Endothelial cell of umbilical vein (primary cell): ENCODE measurements around the gene EGR4. TPM values are rescaled to one million over a fixed set of nuclear protein-coding genes. Genes with fewer than 3 reads are reported as not detected.

ENCODE experiments used
- BruUV-seq: library from RNA; stranded (reverse); fragments of 400-500 nt; replicated peaks from 2 replicates; lab custom pipeline; 2021; lab: Mats Ljungman, UMichigan
- CTCF ChIA-PET: fragments of 300-600, 350-600 bp; sonication (Branson Sonifier 250); formaldehyde crosslinking; loops from one replicate; lab custom pipeline; 2021; ENCODE audit warnings: antibody characterized with exemption, inconsistent platforms; lab: Charles Lee
- POLR2A ChIA-PET: fragments of 300-600, 350-600 bp; sonication (Branson Sonifier 250); formaldehyde crosslinking; loops from one replicate; lab custom pipeline; 2021; ENCODE audit warnings: antibody characterized with exemption, inconsistent platforms; lab: Charles Lee
- DNase-seq: peaks from one replicate; pipeline ENCODE4 v3.0.0-alpha.2; 2011; ENCODE audit warnings: low read depth, low spot score
- FAIRE-seq: peaks from 2 replicates; lab custom pipeline; 2011; peaks lifted over from hg19 to GRCh38; lab: Jason Lieb, UNC
- H2AFZ ChIP-seq: 2 replicates; pipeline ENCODE4 v1.6.0; 2012; ENCODE audit warnings: low read depth, low read length, control low read depth, inconsistent platforms
- H3K27ac ChIP-seq: 2 replicates; pipeline ENCODE4 v1.5.1; 2011; ENCODE audit warnings: low read depth, mild to moderate bottlenecking, control low read depth, low read length, moderate library complexity; ENCODE audit not compliant: insufficient read depth
- H3K27me3 ChIP-seq, 2 experiments: 2 replicates each; pipeline versions ENCODE4 v1.6.0 to v1.6.1; 2011; ENCODE audit warnings: low read length in 2 of 2, mixed read lengths in 1 of 2; ENCODE audit not compliant: control insufficient read depth in 2 of 2, insufficient read depth in 2 of 2
- H3K36me3 ChIP-seq, 2 experiments: 2 replicates in 1 of 2; 3 replicates in 1 of 2; pipeline ENCODE4 v1.5.1; 2011; ENCODE audit warnings: low read length in 2 of 2, mild to moderate bottlenecking in 1 of 2, moderate library complexity in 1 of 2; ENCODE audit not compliant: control insufficient read depth in 2 of 2, insufficient read depth in 2 of 2; ENCODE audit errors: extremely low read depth in 1 of 2
- H3K4me1 ChIP-seq: 3 replicates; pipeline ENCODE4 v1.5.1; 2011; ENCODE audit warnings: mild to moderate bottlenecking, low read length; ENCODE audit not compliant: control insufficient read depth, insufficient read depth; ENCODE audit errors: extremely low read depth
- H3K4me2 ChIP-seq: 2 replicates; pipeline ENCODE4 v1.6.1; 2011; ENCODE audit warnings: low read length, control low read depth, mixed read lengths; ENCODE audit not compliant: insufficient read depth
- H3K4me3 ChIP-seq, 3 experiments: fragments of 200-600 bp in 1 of 3; sonication (generic), shearing (Covaris generic) in 1 of 3; replicated peaks in 1 of 3; 2 replicates each; pipeline ENCODE4 v1.5.1; 2011 to 2016; ENCODE audit warnings: control low read depth in 3 of 3, low read length in 3 of 3, mild to moderate bottlenecking in 2 of 3, inconsistent platforms in 1 of 3, low read depth in 1 of 3, moderate library complexity in 1 of 3; ENCODE audit not compliant: insufficient read depth in 1 of 3
- H3K79me2 ChIP-seq: 2 replicates; pipeline ENCODE4 v1.6.0; 2012; ENCODE audit warnings: low read length, inconsistent platforms; ENCODE audit not compliant: control insufficient read depth, insufficient read depth
- H3K9ac ChIP-seq: replicated peaks from 2 replicates; pipeline ENCODE3; 2011; ENCODE audit warnings: low read length, control low read depth; ENCODE audit not compliant: insufficient read depth; ENCODE audit errors: extremely low read depth
- H3K9me1 ChIP-seq: replicated peaks from 3 replicates; pipeline ENCODE4 v1.6.0; 2011; ENCODE audit warnings: mild to moderate bottlenecking, low read length; ENCODE audit not compliant: control insufficient read depth, insufficient read depth; ENCODE audit errors: extremely low read depth
- H3K9me3 ChIP-seq: replicated peaks from 2 replicates; pipeline ENCODE4 v1.5.1; 2012; ENCODE audit warnings: low read length, inconsistent platforms; ENCODE audit not compliant: control insufficient read depth, insufficient read depth
- H4K20me1 ChIP-seq: replicated peaks from 2 replicates; pipeline ENCODE3; 2011; ENCODE audit warnings: mild to moderate bottlenecking, low read length; ENCODE audit not compliant: control insufficient read depth, insufficient read depth; ENCODE audit errors: extremely low read depth
- CTCF ChIP-seq, 2 donors: IDR thresholded peaks; 1 replicate in 1 of 2; 2 replicates in 1 of 2; pipeline ENCODE4 v1.5.1; 2011; ENCODE audit warnings: low read length in 2 of 2, mild to moderate bottlenecking in 2 of 2, moderate library complexity in 2 of 2, control low read depth in 1 of 2, inconsistent platforms in 1 of 2, low read depth in 1 of 2; ENCODE audit not compliant: insufficient read depth in 1 of 2; ENCODE audit errors: extremely low read depth in 1 of 2
- EZH2 ChIP-seq: IDR thresholded peaks from 2 replicates; pipeline ENCODE4 v1.6.1; 2012; ENCODE audit warnings: borderline replicate concordance, low read depth, mild to moderate bottlenecking, moderate library complexity, low read length, inconsistent platforms; ENCODE audit not compliant: severe bottlenecking
- FOS ChIP-seq: IDR thresholded peaks from 2 replicates; pipeline ENCODE4 v1.6.1; 2011; ENCODE audit warnings: mild to moderate bottlenecking, low read length, moderate library complexity, borderline replicate concordance; ENCODE audit not compliant: insufficient read depth
- GATA2 ChIP-seq: IDR thresholded peaks from 2 replicates; pipeline ENCODE4 v1.7.0; 2011; ENCODE audit warnings: low read depth, mild to moderate bottlenecking, moderate library complexity, mixed read lengths, low read length; ENCODE audit not compliant: insufficient read length, insufficient read depth
- JUN ChIP-seq: IDR thresholded peaks from 2 replicates; pipeline ENCODE4 v1.6.1; 2011; ENCODE audit warnings: borderline replicate concordance, low read depth; ENCODE audit not compliant: insufficient read length, insufficient read depth
- MAX ChIP-seq: IDR thresholded peaks from 2 replicates; pipeline ENCODE4 v1.6.1; 2011; ENCODE audit not compliant: insufficient read depth, insufficient read length
- MYC ChIP-seq: IDR thresholded peaks from one replicate; pipeline ENCODE4 v1.6.1; 2011; ENCODE audit warnings: mild to moderate bottlenecking, low read depth, low read length
- POLR2A ChIP-seq: IDR thresholded peaks from 2 replicates; pipeline ENCODE4 v1.6.1; 2012; ENCODE audit warnings: low read depth, mild to moderate bottlenecking, control low read depth, low read length
- POLR2AphosphoS5 ChIP-seq: IDR thresholded peaks from 2 replicates; pipeline ENCODE4 v1.6.1; 2012; ENCODE audit warnings: low read depth, mild to moderate bottlenecking, control low read depth, low read length, moderate library complexity; ENCODE audit not compliant: insufficient read depth
- dilution Hi-C: fragments of 300-500 bp; cut with MboI; formaldehyde crosslinking; loops from one replicate; pipeline ENCODE4 v1.15.0; 2019; ENCODE audit warnings: low sequenced_read_pairs; ENCODE audit not compliant: extremely low pct_ligation_motif_present
- intact Hi-C: fragments of 100-400 bp; cut with micrococcal nuclease; formaldehyde crosslinking; loops from one replicate; pipeline ENCODE4 v1.10.0; 2022
- polyA plus RNA-seq, 4 experiments: library from polyadenylated mRNA; depleted of rRNA in 3 of 4; stranded (reverse) in 3 of 4; unstranded in 1 of 4; fragments of >200 nt; gene quantifications; 2 replicates each; pipeline versions ENCODE4 v1.2.1 to v1.2.3, GENCODE V29; 2011 to 2012; ENCODE audit warnings: missing spikeins in 1 of 4
- total RNA-seq: library from RNA; stranded (reverse); gene quantifications from 2 replicates; pipeline ENCODE4 v1.2.3, GENCODE V29; 2021

Gene EGR4
- total and polyA plus RNA-seq, 2 donors (not counting 3 experiments of a cell fraction or from before 2014, with no cell fraction given) = not detected

- Histone ChIP-seq H3K9ac (no peak overlapping the region), H3K36me3 (no peaks in the 10 kb centered on the region), H3K27me3 (peaks cover 43 to 48% of the 10 kb centered on the region in 2 experiments), H2AFZ (no peak overlapping the region), H3K9me1 (no peaks in the 10 kb centered on the region), H3K9me3 (no peaks in the 10 kb centered on the region), H3K27ac (no peak overlapping the region), H3K4me3 (no peak overlapping the region), H3K4me2 (no peak overlapping the region), H3K79me2 (no peaks in the 10 kb centered on the region), H3K4me1 (no peaks in the 10 kb centered on the region), H4K20me1 (no peaks in the 10 kb centered on the region)
- FAIRE-seq (no peak), DNase-seq (peak; percentile 15)
- ChIA-PET POLR2A (no interaction called here), CTCF (interaction anchor here (0.8 to 1.8 kb wide), 5 partner anchors 10 to 23 kb away, joined by 3 to 6 read pairs (median 4); no protein-coding TSS in a partner anchor)
- BruUV-seq = no TSS peak
- dilution Hi-C loops = no loop called here
- no peak for TF ChIP-seq POLR2A
- no peak for TF ChIP-seq MAX
- peak; percentile 10 to 32 for TF ChIP-seq CTCF (IDR thresholded peaks at IDR 0.05; ENCODE audit: extremely low read depth in 1 of 2, insufficient read depth in 1 of 2, low read depth in 1 of 2, low read length in 2 of 2)
- no peak for TF ChIP-seq MYC
- no peak for TF ChIP-seq GATA2
- TF ChIP-seq EZH2 = peak; percentile 97
- TF ChIP-seq FOS = no peak
- TF ChIP-seq POLR2AphosphoS5 = no peak
- TF ChIP-seq JUN = no peak
- intact Hi-C loops = no loop called here
These were observed 24.3 kb downstream of the EGR4 start for GRCh38 chr2:73268830-73269685.
